ENCODE data around the gene AK8.

Gene AK8

GRCh38 chr9:132837501-132838286, 40.4 kb downstream of the AK8 start:
- H3K4me3 ChIP-seq (ENCODE audit: insufficient read depth, low read length, poor library complexity, severe bottlenecking) = no peak overlapping the region
- no peaks in the 10 kb centered on the region for H3K36me3 ChIP-seq (ENCODE audit: low read length)
- H3K9me3 ChIP-seq (ENCODE audit: insufficient read depth, low read length) = no peaks in the 10 kb centered on the region
- no peak for TF ChIP-seq CTCF (IDR thresholded peaks at IDR 0.05; ENCODE audit: insufficient read depth, low read length, poor library complexity, severe bottlenecking)
- TF ChIP-seq EZH2phosphoT487 (conservative IDR thresholded peaks at IDR 0.05; ENCODE audit: low read length) = no peak
- no peaks in the 10 kb centered on the region for H3K9me2 ChIP-seq (replicated peaks; ENCODE audit: insufficient read depth, low read length)
- H4K20me1 ChIP-seq (ENCODE audit: low read depth, low read length) = no peaks in the 10 kb centered on the region
- H2AFZ ChIP-seq (ENCODE audit: low read depth, low read length, severe bottlenecking) = no peak overlapping the region
- no peaks in the 10 kb centered on the region for H3K79me2 ChIP-seq (ENCODE audit: insufficient read depth, low read length)
- no peaks in the 10 kb centered on the region for H3F3A ChIP-seq (ENCODE audit: insufficient read depth)
- H3K27me3 ChIP-seq (ENCODE audit: low read length) = no peaks in the 10 kb centered on the region
- no peak overlapping the region for H3K4me2 ChIP-seq (ENCODE audit: low read depth, low read length, poor library complexity, severe bottlenecking)
- no peak overlapping the region for H3K9ac ChIP-seq (ENCODE audit: low read length)
- H3K27ac ChIP-seq (ENCODE audit: low read depth, low read length) = no peak overlapping the region

GRCh38 chr9:132834343-132834742, 43.7 kb downstream of the AK8 start:
- H3F3A ChIP-seq (ENCODE audit: insufficient read depth) = no peaks in the 10 kb centered on the region
- no peaks in the 10 kb centered on the region for H4K20me1 ChIP-seq (ENCODE audit: low read depth, low read length)
- H3K4me2 ChIP-seq (ENCODE audit: low read depth, low read length, poor library complexity, severe bottlenecking) = no peak overlapping the region
- no peaks in the 10 kb centered on the region for H3K79me2 ChIP-seq (ENCODE audit: insufficient read depth, low read length)
- H3K9ac ChIP-seq (ENCODE audit: low read length) = no peak overlapping the region
- TF ChIP-seq EZH2phosphoT487 (conservative IDR thresholded peaks at IDR 0.05; ENCODE audit: low read length) (no peak), CTCF (IDR thresholded peaks at IDR 0.05; ENCODE audit: insufficient read depth, low read length, poor library complexity, severe bottlenecking) (no peak)
- H3K9me2 ChIP-seq (replicated peaks; ENCODE audit: insufficient read depth, low read length) = no peaks in the 10 kb centered on the region
- H3K9me3 ChIP-seq (ENCODE audit: insufficient read depth, low read length) = no peaks in the 10 kb centered on the region
- H3K4me3 ChIP-seq (ENCODE audit: insufficient read depth, low read length, poor library complexity, severe bottlenecking) = no peak overlapping the region
- no peak overlapping the region for H2AFZ ChIP-seq (ENCODE audit: low read depth, low read length, severe bottlenecking)
- no peaks in the 10 kb centered on the region for H3K36me3 ChIP-seq (ENCODE audit: low read length)
- no peaks in the 10 kb centered on the region for H3K27me3 ChIP-seq (ENCODE audit: low read length)
- no peak overlapping the region for H3K27ac ChIP-seq (ENCODE audit: low read depth, low read length)

- H3K27me3 ChIP-seq (ENCODE audit: low read length) = no peaks in the 10 kb centered on the region
- no peaks in the 10 kb centered on the region for H3K79me2 ChIP-seq (ENCODE audit: insufficient read depth, low read length)
- H3K4me3 ChIP-seq (ENCODE audit: insufficient read depth, low read length, poor library complexity, severe bottlenecking) = no peak overlapping the region
- H3K27ac ChIP-seq (ENCODE audit: low read depth, low read length) = no peak overlapping the region
- H2AFZ ChIP-seq (ENCODE audit: low read depth, low read length, severe bottlenecking) = no peak overlapping the region
- H4K20me1 ChIP-seq (ENCODE audit: low read depth, low read length) = no peaks in the 10 kb centered on the region
- H3K9me3 ChIP-seq (ENCODE audit: insufficient read depth, low read length) = no peaks in the 10 kb centered on the region
- H3K9ac ChIP-seq (ENCODE audit: low read length) = no peak overlapping the region
- H3K36me3 ChIP-seq (ENCODE audit: low read length) = no peaks in the 10 kb centered on the region
- H3K4me2 ChIP-seq (ENCODE audit: low read depth, low read length, poor library complexity, severe bottlenecking) = no peak overlapping the region
- H3F3A ChIP-seq (ENCODE audit: insufficient read depth) = no peaks in the 10 kb centered on the region
- no peaks in the 10 kb centered on the region for H3K9me2 ChIP-seq (replicated peaks; ENCODE audit: insufficient read depth, low read length)
- TF ChIP-seq CTCF (IDR thresholded peaks at IDR 0.05; ENCODE audit: insufficient read depth, low read length, poor library complexity, severe bottlenecking) (no peak), EZH2phosphoT487 (conservative IDR thresholded peaks at IDR 0.05; ENCODE audit: low read length) (no peak)
These were observed 44.4 kb downstream of the AK8 start for GRCh38 chr9:132833550-132834121.
